HG03060 (cell line): ENCODE measurements around the gene POMT2.
"Not testable (repeated sequence)": the region's sequence is repeated elsewhere in the genome, so short reads cannot be mapped to it uniquely, and the experiment has no call there.

Experiments
- ATAC-seq: cut with Tn5 transposase; IDR thresholded peaks from one replicate; pipeline ENCODE4 v1.9.1; 2021; ENCODE audit warnings: low read depth, moderate number of reproducible peaks; ENCODE audit not compliant: unreplicated experiment

Gene POMT2

GRCh38 chr14:77320238-77320935 is at the start of gene POMT2:
POMT2 (minus strand) TSS chr14:77320883; CDS start chr14:77320681, 202 bp downstream.
- peak; percentile 42 for ATAC-seq

DNA sequence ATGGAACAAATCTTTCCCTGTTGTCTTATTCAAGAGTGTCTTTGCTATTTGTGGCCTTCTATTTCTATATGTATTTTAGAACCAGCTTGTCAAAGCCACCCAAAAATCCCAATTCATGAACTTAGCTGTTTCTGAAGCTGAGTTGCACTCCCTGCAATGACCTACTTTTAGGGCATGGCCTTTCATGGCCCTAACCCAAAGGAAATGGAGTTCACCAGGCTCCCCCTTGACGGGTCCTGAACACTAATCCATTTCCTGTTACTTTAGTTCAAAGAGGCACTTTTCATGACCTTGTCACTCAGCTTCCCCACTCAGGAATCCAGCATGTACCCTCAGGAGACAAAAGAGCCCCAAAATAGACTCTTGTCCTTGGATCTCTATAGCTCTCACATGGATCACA is 48.6 kb upstream of the POMT2 start:
- no peak for ATAC-seq

DNA sequence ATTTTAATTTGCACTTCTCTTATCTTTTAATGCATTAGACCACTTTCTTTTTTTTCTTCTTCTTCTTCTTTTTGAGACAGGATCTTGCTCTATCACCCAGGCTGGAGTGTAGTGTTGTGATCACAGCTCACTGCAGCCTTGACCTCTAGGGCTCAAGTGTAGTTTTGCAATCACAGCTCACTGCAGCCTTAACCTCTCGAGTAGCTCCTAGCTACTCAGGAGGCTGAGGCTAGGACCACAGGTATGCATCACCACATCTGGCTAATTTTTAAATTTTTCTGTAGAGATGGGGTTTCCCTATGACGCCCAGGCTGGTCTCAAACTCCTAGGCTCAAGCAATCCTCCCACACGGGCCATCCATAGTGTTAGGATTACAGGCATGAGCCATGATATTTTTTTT is 43.5 kb upstream of the POMT2 start:
- ATAC-seq, result no peak

GRCh38 chr14:77359626-77360025 is 38.9 kb upstream of the POMT2 start:
- ATAC-seq, result no peak

DNA sequence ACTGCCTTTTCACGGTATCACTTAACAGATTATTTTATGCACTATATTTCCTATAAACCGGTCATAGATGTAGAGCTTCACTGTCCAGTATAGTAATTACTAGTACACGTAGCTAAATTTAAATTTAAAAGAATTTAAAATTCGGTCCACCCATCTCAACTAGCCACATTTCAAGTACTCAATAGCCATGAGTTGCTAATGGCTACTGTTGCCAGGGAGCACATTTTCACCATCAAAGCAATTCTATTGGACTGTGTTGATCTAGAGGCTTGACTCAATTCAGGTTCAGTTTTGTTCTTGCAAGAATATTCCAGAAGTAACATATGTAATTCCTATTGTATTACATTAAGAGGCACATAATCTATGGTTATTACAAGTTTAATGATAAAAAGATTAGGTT is 36.2 kb upstream of the POMT2 start:
- no peak for ATAC-seq

DNA sequence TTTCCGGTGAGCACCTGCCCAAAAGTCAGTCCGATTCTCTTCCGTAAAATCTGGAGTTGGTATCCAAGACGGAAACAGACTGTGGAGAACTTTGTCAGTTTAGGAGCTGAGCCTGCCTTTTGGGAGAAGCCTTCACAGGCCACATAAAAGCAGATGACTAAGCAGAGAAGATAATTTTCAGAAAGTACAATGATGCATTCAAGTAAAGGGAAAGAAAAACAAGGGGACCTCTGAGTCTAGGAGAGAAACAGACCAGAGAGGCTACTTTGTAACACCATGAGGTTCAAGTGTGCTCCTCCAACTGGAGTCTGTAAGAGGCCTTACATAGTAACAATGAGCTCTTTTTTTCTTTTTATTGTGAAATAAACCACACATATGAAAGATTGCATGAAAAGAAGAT is 35.1 kb upstream of the POMT2 start:
- ATAC-seq, result no peak

DNA sequence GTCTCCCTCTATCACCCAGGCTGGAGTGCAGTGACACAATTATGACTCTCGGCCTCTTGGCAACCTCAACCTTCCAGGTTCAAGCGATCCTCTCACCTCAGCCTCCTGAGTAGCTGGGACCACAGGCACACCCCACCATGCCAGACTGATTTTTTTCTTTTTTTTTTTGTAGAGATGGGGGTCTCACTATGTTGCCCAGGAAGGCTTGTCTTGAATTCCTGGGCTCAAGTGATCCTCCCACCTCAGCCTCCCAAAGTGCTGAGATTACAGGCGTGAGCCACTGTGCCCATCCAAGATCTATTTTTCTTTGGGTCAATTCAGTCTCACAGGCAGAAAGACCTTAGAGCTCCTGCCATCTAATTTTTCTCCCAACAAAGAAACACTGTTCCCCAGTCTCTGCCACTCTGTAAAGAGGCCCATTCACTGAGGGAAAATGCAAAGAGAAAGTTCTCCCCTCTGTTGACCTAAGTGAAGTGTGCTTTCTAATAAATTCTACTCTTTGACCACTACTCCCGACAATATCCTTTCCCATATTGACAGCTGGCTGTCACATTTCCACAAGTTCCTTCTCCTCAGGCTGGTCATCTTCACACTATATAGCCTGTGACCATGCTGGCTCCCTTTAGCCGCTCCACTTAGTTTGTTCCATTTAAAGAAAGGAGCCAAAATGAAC is 32.9 kb upstream of the POMT2 start:
- ATAC-seq, result no peak

DNA sequence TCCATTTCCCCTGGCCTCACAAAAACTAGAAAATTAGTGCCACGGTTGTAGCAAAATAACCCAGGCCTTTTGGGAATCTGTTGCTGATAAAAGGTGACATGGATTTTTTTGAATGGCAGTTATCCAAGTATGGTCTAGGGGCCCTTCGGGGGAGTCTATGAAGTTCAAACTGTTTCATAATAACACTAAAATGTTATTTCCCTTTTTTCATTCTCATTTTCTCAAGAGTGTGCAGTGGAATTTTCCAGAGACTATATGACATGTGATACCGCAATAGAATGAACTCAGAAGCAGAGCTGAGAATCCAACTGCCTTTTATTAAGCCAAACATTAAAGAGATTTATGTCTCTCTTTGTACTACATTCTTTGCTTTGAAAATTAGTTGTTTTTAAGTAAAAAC is 27.1 kb upstream of the POMT2 start:
- no peak for ATAC-seq

DNA sequence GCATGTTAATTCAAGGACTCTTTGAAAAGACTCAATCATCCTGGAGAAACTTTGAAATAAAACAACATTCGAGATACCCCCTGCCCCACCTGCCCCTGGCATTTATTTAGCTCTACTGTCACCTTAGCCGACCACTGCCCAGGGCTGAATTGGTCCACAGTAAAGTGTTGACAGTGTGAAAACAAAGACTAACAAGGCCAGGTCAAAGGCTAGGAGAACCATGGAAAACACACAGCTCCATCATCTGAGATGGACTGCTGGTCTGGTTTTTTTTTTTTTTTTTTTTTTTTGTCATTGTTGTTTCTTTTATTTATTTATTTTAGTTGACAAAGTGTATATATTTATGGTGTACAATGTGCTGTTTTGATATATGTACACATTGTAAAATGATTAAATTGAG is 25.8 kb upstream of the POMT2 start:
- no peak for ATAC-seq

GRCh38 chr14:77344377-77344996 is 23.8 kb upstream of the POMT2 start:
- no peak for ATAC-seq

GRCh38 chr14:77343662-77344061 is 23.0 kb upstream of the POMT2 start:
- ATAC-seq, result no peak

GRCh38 chr14:77342726-77343397 is 22.2 kb upstream of the POMT2 start:
- ATAC-seq, result no peak

DNA sequence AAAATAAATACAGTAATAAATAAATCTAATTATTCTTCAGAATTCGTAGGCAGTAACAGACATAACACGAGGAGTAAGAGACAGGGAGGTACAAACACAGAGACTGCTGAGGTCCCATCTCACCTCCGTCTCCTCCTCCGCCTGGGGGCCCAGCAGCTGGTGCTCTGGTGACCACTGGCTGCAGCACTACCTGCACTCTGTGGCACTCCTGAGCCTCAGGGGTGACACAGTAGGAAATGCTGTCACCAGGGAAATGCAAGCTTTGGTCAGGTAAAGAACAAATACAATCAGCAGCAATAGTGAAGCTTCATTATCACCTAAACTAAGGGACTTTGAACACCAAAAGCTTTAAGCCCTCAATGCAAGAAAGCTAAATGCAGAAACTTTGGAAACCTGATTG is 19.7 kb upstream of the POMT2 start:
- no peak for ATAC-seq

- ATAC-seq, result no peak
These were observed 18.7 kb upstream of the POMT2 start for GRCh38 chr14:77339407-77339806.

- no peak for ATAC-seq
These were observed 17.6 kb upstream of the POMT2 start for GRCh38 chr14:77338302-77338701.

- ATAC-seq, result no peak
These were observed 17.2 kb upstream of the POMT2 start for GRCh38 chr14:77337880-77338279.

- not testable (repeated sequence) for ATAC-seq
These were observed 16.6 kb upstream of the POMT2 start for GRCh38 chr14:77337255-77337654.

GRCh38 chr14:77335576-77335975 is 14.9 kb upstream of the POMT2 start:
- no peak for ATAC-seq

DNA sequence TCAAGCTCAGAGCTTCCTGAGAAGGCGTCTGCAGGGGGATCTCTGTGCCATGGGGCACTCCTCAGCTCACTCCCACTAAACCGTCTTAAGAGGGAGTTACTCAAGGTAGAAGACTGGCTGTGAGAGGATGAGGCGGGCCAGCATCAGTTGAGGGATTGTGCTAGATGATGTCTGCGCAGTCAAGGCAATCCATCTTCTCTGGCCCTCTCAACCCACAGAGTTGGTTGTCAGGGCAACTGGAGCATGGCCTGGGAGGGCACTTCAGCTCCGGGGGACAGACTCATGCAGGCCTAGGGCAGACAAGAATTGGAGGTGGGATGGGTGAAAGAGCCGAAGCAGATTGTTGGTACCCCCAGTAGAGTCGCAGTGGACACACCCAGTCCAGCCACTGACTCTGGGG is 9.2 kb upstream of the POMT2 start:
- no peak for ATAC-seq

- ATAC-seq, result no peak
These were observed 6.4 kb upstream of the POMT2 start for GRCh38 chr14:77327111-77327510.

DNA sequence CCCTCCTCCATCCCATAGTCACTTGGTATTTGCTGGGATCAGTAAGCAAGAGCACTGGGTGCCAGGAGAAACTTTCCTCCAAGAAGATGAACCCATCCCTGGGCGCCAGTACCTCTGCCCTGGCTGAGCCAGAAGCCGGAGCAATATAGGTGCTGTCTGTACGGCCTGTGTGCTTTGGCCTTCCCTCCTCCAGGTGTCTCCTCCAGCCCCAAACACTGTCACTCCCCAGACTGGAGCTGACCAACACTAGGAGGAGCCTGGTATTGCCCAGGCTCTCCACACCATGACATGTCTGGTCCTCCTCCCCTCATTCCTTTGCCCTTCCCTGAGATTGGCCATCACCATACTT is 5.0 kb upstream of the POMT2 start:
- ATAC-seq, result no peak
